HEK293T (cell line): ENCODE results near the gene PFKM.

ENCODE experiments used
- BHLHE40 ChIP-seq: fragments of 450-650 bp; IDR thresholded peaks from 2 replicates; pipeline ENCODE4 v1.6.1; 2016; ENCODE audit warnings: mild to moderate bottlenecking, moderate library complexity, borderline replicate concordance
- FOXA1 ChIP-seq: fragments of 450-650 bp; IDR thresholded peaks from 2 replicates; pipeline ENCODE4 v1.6.1; 2016; ENCODE audit warnings: mild to moderate bottlenecking
- FOXK2 ChIP-seq: fragments of 450-650 bp; IDR thresholded peaks from 2 replicates; pipeline ENCODE4 v1.6.1; 2016; ENCODE audit warnings: mild to moderate bottlenecking
- L3MBTL2 ChIP-seq: fragments of 450-650 bp; conservative IDR thresholded peaks from 2 replicates; pipeline ENCODE4 v1.6.1; 2016; ENCODE audit warnings: mild to moderate bottlenecking
- NFRKB ChIP-seq: fragments of 450-650 bp; IDR thresholded peaks from 2 replicates; pipeline ENCODE4 v1.6.1; 2016; ENCODE audit warnings: mild to moderate bottlenecking, moderate library complexity
- SP1 ChIP-seq: fragments of 450-650 bp; IDR thresholded peaks from 2 replicates; pipeline ENCODE4 v1.6.1; 2017
- SUZ12 ChIP-seq: fragments of 450-650 bp; IDR thresholded peaks from 2 replicates; pipeline ENCODE4 v1.6.1; 2016; ENCODE audit warnings: mild to moderate bottlenecking
- TARDBP ChIP-seq: fragments of 450-650 bp; IDR thresholded peaks from 2 replicates; pipeline ENCODE4 v1.6.1; 2016

DNA sequence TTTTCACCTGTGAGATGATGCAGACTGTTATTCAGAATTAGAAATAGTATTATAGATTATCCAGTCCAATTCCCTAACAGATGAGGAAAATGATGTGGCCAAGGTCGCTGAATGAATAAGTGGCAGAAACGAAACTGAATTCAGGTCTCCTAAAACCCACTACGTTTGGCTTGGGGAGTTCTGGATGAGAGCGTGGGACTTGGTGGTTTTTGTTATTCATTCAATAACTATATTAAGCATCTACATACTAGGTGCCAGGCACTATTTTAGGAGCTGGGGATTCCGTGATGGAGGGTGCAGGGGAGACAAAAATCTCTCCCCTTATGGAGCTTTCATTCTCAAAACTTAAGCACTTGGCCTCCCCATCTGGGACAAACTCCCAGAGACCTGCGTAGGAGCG, 63.5 kb downstream of the PFKM start:
- TF ChIP-seq TARDBP (no peak), NFRKB (no peak), BHLHE40 (no peak), FOXK2 (no peak), FOXA1 (no peak), SP1 (no peak), SUZ12 (no peak), L3MBTL2 (no peak)
